D341Med (cell line): ENCODE results near the gene TCF4.

Experiments used
- DNase-seq: peaks from one replicate; pipeline ENCODE4 v3.0.0; 2012; ENCODE audit warnings: low spot score

Gene TCF4

GRCh38 chr18:55544014-55544413 is 44.0 kb downstream of the TCF4 start:
- no peak for DNase-seq

GRCh38 chr18:55543130-55543704 is 44.8 kb downstream of the TCF4 start:
- no peak for DNase-seq

GRCh38 chr18:55541571-55541970 is 46.4 kb downstream of the TCF4 start:
- DNase-seq, result no peak

- no peak for DNase-seq
These were observed 48.8 kb downstream of the TCF4 start for GRCh38 chr18:55539240-55539639.

GRCh38 chr18:55534996-55535395 is 53.0 kb downstream of the TCF4 start:
- no peak for DNase-seq

GRCh38 chr18:55534547-55534946 is 53.4 kb downstream of the TCF4 start:
- DNase-seq, result no peak

GRCh38 chr18:55530166-55530565 is 57.8 kb downstream of the TCF4 start:
- DNase-seq, result no peak

- DNase-seq, result no peak
These were observed 58.4 kb downstream of the TCF4 start for GRCh38 chr18:55529581-55529980.

GRCh38 chr18:55525845-55526244 is 62.1 kb downstream of the TCF4 start:
- DNase-seq, result no peak

GRCh38 chr18:55524353-55525073 is 63.5 kb downstream of the TCF4 start:
- no peak for DNase-seq

GRCh38 chr18:55523001-55523400 is 65.0 kb downstream of the TCF4 start:
- DNase-seq, result no peak

GRCh38 chr18:55522011-55522410 is 66.0 kb downstream of the TCF4 start:
- no peak for DNase-seq

- no peak for DNase-seq
These were observed 70.9 kb downstream of the TCF4 start for GRCh38 chr18:55517055-55517454.

- no peak for DNase-seq
These were observed 71.9 kb downstream of the TCF4 start for GRCh38 chr18:55515941-55516710.

- no peak for DNase-seq
These were observed 72.8 kb downstream of the TCF4 start for GRCh38 chr18:55515214-55515613.

GRCh38 chr18:55513161-55513560 is 74.8 kb downstream of the TCF4 start:
- DNase-seq, result no peak

- no peak for DNase-seq
These were observed 76.7 kb downstream of the TCF4 start for GRCh38 chr18:55511277-55511676.

- DNase-seq, result no peak
These were observed 77.2 kb downstream of the TCF4 start for GRCh38 chr18:55510809-55511208.

GRCh38 chr18:55509631-55510324 is 78.2 kb downstream of the TCF4 start:
- DNase-seq, result no peak

GRCh38 chr18:55508651-55509050 is 79.3 kb downstream of the TCF4 start:
- DNase-seq, result no peak

GRCh38 chr18:55506074-55506473 is 81.9 kb downstream of the TCF4 start:
- DNase-seq, result no peak

- DNase-seq, result no peak
These were observed 83.2 kb downstream of the TCF4 start for GRCh38 chr18:55504808-55505207.
